HG02588 (cell line): ENCODE results near the gene KLHL25.

Experiments used
- ATAC-seq: cut with Tn5 transposase; IDR thresholded peaks from one replicate; pipeline ENCODE4 v1.9.1; 2021; ENCODE audit warnings: mild to moderate bottlenecking, moderate library complexity; ENCODE audit not compliant: unreplicated experiment

The KLHL25 gene

DNA sequence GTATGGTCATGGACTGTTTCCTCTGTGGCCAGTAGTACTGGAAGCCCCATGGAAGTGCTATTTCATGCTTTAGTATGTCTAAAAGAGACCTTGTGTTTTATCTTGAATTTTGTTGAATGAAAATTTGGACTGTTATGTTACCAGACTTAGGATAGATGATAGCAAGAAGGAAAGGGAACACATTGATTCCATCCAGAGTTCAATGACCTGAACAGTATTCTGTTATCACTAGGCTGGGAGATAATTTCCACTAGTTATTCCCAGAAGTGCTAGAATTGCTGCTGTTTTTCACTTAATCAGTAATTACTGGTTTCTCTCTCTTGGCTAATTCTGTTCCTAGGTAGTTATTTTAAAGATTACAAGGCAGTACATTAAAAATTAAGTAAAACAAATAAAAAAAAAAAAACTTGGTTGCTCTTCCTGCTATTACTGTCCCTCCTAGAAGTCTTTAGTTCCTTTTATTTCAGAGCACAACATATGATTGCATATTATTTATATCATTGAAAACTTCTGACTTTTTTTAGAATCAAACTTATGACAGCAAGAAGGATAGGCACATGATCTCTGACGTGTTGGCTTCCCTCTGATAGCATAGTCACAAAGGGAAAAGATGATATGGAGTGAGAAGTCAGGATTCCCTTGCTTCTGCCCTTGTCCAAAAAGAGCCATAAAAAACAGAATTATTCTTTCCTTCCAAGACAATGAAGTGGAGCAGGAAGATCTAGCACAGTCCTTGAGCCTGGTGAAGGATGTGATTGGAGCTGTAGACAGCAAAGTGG lies 72.2 kb downstream of the KLHL25 start:
- ATAC-seq, result no peak

DNA sequence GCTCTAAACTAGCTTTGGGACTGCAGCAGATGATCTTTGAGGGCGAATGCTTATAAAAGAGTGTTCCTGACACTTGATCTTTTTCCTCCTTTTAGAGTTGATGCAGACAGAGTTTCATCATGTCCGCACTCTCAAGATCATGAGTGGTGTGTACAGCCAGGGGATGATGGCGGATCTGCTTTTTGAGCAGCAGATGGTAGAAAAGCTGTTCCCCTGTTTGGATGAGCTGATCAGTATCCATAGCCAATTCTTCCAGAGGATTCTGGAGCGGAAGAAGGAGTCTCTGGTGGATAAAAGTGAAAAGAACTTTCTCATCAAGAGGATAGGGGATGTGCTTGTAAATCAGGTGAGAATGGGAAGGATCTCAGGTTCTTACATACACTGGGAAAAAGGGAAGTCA lies 75.7 kb downstream of the KLHL25 start:
- ATAC-seq, result no peak

DNA sequence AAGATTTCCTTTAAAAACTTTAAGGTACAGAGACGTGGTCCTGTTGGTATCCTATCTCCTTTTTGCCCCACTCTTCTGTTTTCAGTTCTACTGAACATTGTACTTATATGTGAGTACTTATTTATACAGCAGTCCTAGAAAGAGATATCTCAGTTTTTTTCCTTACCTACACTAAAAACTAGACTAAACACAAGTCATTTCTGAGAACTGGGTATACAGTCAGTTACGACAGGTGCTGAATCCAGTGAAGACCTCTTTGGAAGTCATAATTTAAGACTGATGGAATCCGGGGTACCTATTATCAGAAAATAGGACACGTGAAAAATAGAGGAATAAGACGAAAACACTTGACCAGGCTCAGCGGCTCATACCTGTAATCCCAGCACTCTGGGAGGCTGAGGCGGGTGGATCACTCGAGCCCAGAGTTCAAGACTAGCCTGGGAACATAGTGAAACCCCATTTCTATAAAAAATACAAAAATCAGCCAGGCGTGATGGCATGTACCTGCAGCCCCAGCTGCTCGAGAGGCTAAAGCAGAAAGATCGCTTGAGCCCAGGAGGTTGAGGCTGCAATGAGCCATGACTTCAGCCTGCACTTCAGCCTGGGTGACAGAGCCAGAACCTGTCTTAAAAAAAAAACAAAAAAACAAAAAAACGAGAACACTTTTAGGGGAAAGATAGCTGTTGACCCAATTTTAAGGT lies 76.3 kb downstream of the KLHL25 start:
- ATAC-seq, result peak; percentile 71

DNA sequence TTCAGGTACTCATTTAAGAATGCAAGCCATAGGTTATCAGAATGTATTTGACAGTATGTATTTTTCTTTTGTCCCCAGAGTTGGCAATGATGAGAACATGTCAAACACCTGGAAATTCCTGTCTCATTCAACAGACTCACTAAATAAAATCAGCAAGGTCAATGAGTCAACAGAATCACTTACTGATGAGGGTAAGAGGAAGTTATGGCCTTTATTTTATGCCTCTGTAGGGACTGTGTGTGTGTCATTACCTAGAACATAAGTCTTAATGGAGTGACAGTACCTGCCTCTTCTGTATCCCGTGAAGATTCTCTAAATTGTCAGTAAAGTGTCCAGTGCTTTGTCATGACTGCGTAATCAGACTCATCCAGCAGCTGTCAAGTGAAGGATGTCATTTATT lies 77.5 kb downstream of the KLHL25 start:
- no peak for ATAC-seq

DNA sequence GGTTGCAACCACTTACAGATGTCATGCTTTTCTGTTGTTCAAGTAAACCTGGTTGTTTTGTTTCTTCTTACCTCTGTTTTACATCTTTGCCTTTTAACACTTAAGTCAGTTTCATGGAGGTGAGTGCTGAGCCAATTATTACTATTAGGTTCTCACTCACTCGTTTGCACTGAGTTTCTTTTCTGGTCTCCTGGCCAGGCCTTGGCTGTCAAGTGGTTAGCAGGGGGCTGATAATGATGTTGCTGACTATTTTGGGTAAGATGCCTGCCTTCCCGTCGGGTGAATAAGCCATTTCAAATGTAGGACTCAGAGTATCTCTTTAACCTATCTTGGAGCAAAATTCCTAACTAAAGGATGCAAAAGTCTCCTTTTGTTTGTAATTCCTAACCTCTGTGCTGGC lies 78.5 kb downstream of the KLHL25 start:
- ATAC-seq, result no peak

DNA sequence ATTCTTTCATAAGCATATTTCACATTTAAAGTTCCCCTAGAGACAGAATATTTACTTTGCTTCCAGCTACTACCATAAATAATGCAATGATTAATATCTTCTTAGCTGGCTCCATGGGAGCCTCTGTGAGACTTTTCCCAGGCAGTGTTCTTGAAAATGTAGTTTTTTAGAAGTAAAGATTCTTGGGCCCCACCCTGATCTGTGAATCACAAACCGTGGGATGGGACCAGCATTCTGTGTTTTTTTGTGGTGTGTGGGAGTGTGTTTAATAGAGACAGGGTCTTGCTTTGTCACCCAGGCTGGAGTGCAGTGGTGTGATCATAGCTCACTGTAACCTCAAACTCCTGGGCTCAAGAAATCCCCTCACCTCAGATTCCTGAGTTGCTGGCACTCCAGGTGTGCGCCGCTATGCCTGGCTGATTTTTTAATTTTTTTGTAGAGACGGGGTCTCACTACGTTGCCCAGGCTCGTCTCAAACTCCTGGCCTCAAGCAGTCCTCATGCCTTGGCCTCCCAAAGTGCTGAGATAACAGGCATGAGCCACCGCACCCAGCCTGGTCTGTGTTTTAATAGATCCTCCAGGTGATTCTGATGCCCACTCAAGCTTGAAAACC lies 83.0 kb downstream of the KLHL25 start:
- no peak for ATAC-seq

DNA sequence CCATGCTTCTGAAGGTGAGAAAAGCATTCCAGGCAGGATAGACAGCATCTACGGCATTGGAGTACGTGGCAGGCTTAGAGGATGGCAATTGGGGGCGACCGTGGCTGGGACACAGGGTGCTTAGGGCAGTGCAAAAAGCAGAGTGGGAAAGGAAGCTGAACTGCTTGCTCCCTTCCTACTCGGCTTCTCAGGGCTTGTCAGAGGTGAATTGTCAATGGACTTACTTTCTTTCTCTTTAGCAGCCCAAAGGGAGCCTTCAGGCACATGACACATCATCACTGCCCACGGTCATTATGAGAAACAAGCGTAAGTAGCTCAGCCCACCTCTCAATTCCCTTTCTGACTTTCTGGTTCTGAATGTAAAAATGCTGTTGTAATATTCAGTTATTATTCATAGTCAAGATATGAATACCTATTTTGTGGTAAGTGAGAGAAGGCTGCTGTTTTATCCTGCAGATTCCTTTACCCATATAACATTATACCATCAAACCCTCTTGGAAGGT lies 84.3 kb downstream of the KLHL25 start:
- peak; percentile 61 for ATAC-seq
